ENCODE results near the gene COPRS. TPM values are rescaled to one million over a fixed set of nuclear protein-coding genes. Genes with fewer than 3 reads are reported as not detected.

COPRS gene
- total and polyA plus RNA-seq, 2 of the 13 experiments (the other 11 are each of a cell fraction or from before 2014, with no cell fraction given) = 22.7 to 93.8 TPM

- TF ChIP-seq SP2 (CRISPR knock-in tag; IDR thresholded peaks at IDR 0.05) = 0 out of 2 replicates have a peak, but pooled peaks have one; percentile 16
- no peak for TF ChIP-seq ZFP62 (CRISPR knock-in tag; IDR thresholded peaks at IDR 0.05)
- TF ChIP-seq MAFK (conservative IDR thresholded peaks at IDR 0.05 in 1 of 2, IDR thresholded peaks at IDR 0.05 in 1 of 2; ENCODE audit: low read length in 2 of 2) = no peak
- TF ChIP-seq ZNF883 (CRISPR knock-in tag; IDR thresholded peaks at IDR 0.05; ENCODE audit: not compliant biosample characterization) = no peak
- no peak for TF ChIP-seq ZBTB25 (CRISPR knock-in tag; IDR thresholded peaks at IDR 0.05)
- TF ChIP-seq FOXC1 (CRISPR knock-in tag; IDR thresholded peaks at IDR 0.05; ENCODE audit: borderline replicate concordance) = no peak
- TF ChIP-seq NR2F1 (CRISPR knock-in tag; IDR thresholded peaks at IDR 0.05) = no peak
- peak; percentile 20; the same call in 1 of the 2 replicates for TF ChIP-seq ZNF614 (CRISPR knock-in tag; IDR thresholded peaks at IDR 0.05; ENCODE audit: borderline replicate concordance)
- TF ChIP-seq CREB1 (IDR thresholded peaks at IDR 0.05) = no peak
- TF ChIP-seq CREB1 (CRISPR knock-in tag; IDR thresholded peaks at IDR 0.05) = no peak
- TF ChIP-seq ZNF839 (CRISPR knock-in tag; IDR thresholded peaks at IDR 0.05; ENCODE audit: borderline replicate concordance) = peak; percentile 56; the same call in 1 of the 2 replicates
- TF ChIP-seq ZNF563 (CRISPR knock-in tag; IDR thresholded peaks at IDR 0.05) = no peak
- TF ChIP-seq ZNF263 (CRISPR knock-in tag; IDR thresholded peaks at IDR 0.05) = 0 out of 2 replicates have a peak, but pooled peaks have one; percentile 23
- TF ChIP-seq ZNF780A (CRISPR knock-in tag; IDR thresholded peaks at IDR 0.05) = no peak
- no peak for TF ChIP-seq PRMT3 (CRISPR knock-in tag; IDR thresholded peaks at IDR 0.05; ENCODE audit: borderline replicate concordance, low read depth)
- no peak for TF ChIP-seq HES4 (CRISPR knock-in tag; IDR thresholded peaks at IDR 0.05; ENCODE audit: borderline replicate concordance)
- peak; percentile 29; the same call in 1 of the 2 replicates for TF ChIP-seq KDM2A (CRISPR knock-in tag; IDR thresholded peaks at IDR 0.05; ENCODE audit: borderline replicate concordance, low read depth)
- TF ChIP-seq HMGXB4 (CRISPR knock-in tag; IDR thresholded peaks at IDR 0.05; ENCODE audit: borderline replicate concordance in 1 of 2, low read depth in 1 of 2) = no peak
- TF ChIP-seq ZBTB2 (CRISPR knock-in tag; IDR thresholded peaks at IDR 0.05; ENCODE audit: low read depth) = 0 out of 2 replicates have a peak, but pooled peaks have one; percentile 7
- TF ChIP-seq ETV6 (CRISPR knock-in tag; conservative IDR thresholded peaks at IDR 0.05) = no peak
- no peak for TF ChIP-seq FLYWCH1 (CRISPR knock-in tag; IDR thresholded peaks at IDR 0.05)
- peak; percentile 32 for TF ChIP-seq MED8 (CRISPR knock-in tag; IDR thresholded peaks at IDR 0.05; ENCODE audit: insufficient replicate concordance)
These were observed 504 bp upstream of the COPRS start (continued) for GRCh38 chr17:31859487-31860008.

All from HepG2 (cell line).